ENCODE measurements around the gene FBXO33. TPM values are rescaled to one million over a fixed set of nuclear protein-coding genes. Genes with fewer than 3 reads are reported as not detected.
"Not testable (repeated sequence)": the region's sequence is repeated elsewhere in the genome, so short reads cannot be mapped to it uniquely, and the experiment has no call there.

FBXO33 gene
- total RNA-seq, 1 donor from 2014 or later, result 11.3 TPM

GRCh38 chr14:39368261-39368959 is 63.8 kb downstream of the FBXO33 start:
- no peak for FAIRE-seq
- TF ChIP-seq, protein P1, sequence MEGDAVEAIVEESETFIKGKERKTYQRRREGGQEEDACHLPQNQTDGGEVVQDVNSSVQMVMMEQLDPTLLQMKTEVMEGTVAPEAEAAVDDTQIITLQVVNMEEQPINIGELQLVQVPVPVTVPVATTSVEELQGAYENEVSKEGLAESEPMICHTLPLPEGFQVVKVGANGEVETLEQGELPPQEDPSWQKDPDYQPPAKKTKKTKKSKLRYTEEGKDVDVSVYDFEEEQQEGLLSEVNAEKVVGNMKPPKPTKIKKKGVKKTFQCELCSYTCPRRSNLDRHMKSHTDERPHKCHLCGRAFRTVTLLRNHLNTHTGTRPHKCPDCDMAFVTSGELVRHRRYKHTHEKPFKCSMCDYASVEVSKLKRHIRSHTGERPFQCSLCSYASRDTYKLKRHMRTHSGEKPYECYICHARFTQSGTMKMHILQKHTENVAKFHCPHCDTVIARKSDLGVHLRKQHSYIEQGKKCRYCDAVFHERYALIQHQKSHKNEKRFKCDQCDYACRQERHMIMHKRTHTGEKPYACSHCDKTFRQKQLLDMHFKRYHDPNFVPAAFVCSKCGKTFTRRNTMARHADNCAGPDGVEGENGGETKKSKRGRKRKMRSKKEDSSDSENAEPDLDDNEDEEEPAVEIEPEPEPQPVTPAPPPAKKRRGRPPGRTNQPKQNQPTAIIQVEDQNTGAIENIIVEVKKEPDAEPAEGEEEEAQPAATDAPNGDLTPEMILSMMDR (IDR thresholded peaks at IDR 0.05; ENCODE audit: insufficient read depth, low read length, severe bottlenecking), result peak; percentile 33
- Histone ChIP-seq H3K27me3 (ENCODE audit: control insufficient read depth, insufficient read depth, low read length) (no peaks in the 10 kb centered on the region), H3K4me3 (ENCODE audit: low read depth, low read length) (no peak overlapping the region), H3K36me3 (ENCODE audit: control insufficient read depth, insufficient read depth, low read length) (peaks cover 2% of the 10 kb centered on the region)
- DNase-seq (ENCODE audit: low read depth), result peak; percentile 53

- no peaks in the 10 kb centered on the region for H3K27me3 ChIP-seq (ENCODE audit: control insufficient read depth, insufficient read depth, low read length)
- DNase-seq (ENCODE audit: low read depth), result no peak
- no peak for FAIRE-seq
- no peak overlapping the region for H3K4me3 ChIP-seq (ENCODE audit: low read depth, low read length)
- peaks cover 2% of the 10 kb centered on the region for H3K36me3 ChIP-seq (ENCODE audit: control insufficient read depth, insufficient read depth, low read length)
- TF ChIP-seq, protein P1 (IDR thresholded peaks at IDR 0.05; ENCODE audit: insufficient read depth, low read length, severe bottlenecking), result no peak
Measured at GRCh38 chr14:39367387-39367751, 64.9 kb downstream of the FBXO33 start.

DNA sequence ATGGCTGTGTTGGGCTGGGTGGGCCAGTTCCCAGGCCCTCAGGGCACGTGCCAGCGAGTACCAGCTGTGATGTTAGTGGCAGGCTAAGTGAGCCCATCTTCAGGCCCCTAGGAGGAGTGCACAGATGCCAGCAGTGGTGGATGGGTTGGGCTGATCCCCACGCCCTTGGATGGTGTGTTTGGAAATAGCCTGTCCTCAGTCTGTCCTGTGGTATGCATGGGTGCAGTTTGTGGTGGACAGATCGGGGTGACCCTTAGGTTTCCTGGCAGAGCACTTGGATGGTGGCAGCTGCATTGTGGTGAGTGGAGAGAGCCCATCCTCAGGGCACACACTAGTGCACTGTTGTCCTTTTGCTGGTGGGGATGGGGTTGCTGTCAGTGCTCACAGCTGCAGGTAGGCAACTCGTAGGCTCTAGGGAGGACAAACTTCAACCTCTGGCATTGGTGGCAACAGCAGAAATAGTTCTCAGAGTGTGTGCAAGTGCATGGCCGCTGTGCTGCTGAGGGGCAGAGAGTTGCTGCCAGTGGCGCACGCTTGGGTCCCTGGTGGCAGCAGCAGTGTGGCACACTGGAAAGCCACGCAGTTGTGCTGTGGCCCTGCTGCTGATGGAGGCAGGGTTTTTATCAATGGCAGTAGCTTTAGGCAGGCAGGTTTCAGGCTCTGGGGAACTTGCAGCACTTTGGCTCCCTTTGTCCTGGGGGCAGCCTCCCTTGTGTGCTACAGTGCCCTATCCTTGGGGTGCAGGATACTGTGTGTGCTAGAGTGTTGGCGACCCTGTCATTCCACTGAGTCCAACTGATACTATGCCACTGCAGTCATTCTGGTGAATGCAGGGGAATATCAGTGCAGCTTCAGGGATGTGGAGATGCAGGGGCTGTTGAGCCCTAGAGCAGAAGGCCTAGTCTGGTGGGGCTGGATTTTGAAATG is 65.5 kb downstream of the FBXO33 start:
- FAIRE-seq, result peak; percentile 83

DNA sequence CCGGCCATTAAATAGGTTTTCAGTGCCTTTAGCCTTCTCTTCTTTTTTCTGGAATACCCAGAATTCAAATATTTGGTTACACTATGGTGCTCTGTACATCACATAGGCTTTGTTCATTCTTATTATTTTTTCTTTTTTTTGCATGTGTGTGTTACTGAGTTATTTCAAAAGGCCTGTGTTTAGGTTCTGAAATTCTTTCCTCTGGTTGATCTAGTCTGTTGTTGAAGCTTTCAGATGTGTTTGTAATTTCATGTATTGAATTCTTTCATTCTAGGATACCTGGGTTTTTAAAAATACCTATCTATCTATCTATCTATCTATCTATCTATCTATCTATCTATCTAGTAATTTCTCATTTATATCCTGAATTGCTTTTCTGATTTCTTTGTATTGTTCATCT is 66.9 kb downstream of the FBXO33 start:
- no peak overlapping the region for H3K4me3 ChIP-seq (ENCODE audit: low read depth, low read length)
- H3K36me3 ChIP-seq (ENCODE audit: control insufficient read depth, insufficient read depth, low read length), result peaks cover 1% of the 10 kb centered on the region
- FAIRE-seq (no peak), DNase-seq (ENCODE audit: low read depth) (no peak)
- H3K27me3 ChIP-seq (ENCODE audit: control insufficient read depth, insufficient read depth, low read length), result no peaks in the 10 kb centered on the region
- TF ChIP-seq, protein P1 (IDR thresholded peaks at IDR 0.05; ENCODE audit: insufficient read depth, low read length, severe bottlenecking), result no peak

More for the DNA sequence above, 65.5 kb downstream of the FBXO33 start:
- Histone ChIP-seq H3K36me3 (ENCODE audit: control insufficient read depth, insufficient read depth, low read length) (peaks cover 2% of the 10 kb centered on the region), H3K4me3 (ENCODE audit: low read depth, low read length) (no peak overlapping the region), H3K27me3 (ENCODE audit: control insufficient read depth, insufficient read depth, low read length) (no peaks in the 10 kb centered on the region)
- no peak for DNase-seq (ENCODE audit: low read depth)
- TF ChIP-seq, protein P1 (IDR thresholded peaks at IDR 0.05; ENCODE audit: insufficient read depth, low read length, severe bottlenecking), result no peak

DNA sequence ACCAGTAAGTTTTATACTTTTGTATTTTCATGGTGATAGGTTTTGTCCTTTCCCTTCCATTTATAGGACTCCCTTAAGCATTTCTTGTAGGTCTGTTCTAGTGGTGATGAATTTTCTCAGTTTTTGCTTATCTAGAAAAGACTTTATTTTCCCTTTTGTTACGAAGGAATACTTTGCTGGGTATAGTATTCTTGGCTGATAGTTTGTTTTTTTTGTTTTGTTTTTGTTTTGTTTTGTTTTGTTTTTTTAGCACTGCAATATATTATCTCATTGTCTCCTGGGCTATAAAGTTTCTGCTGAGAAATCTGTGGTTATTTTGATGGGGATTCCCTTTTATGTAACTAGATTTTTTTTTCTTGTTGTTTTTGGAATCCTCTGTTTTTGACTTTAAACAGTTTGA is 67.7 kb downstream of the FBXO33 start:
- no peaks in the 10 kb centered on the region for H3K36me3 ChIP-seq (ENCODE audit: control insufficient read depth, insufficient read depth, low read length)
- no peak for DNase-seq (ENCODE audit: low read depth)
- H3K4me3 ChIP-seq (ENCODE audit: low read depth, low read length), result no peak overlapping the region
- TF ChIP-seq, protein P1 (IDR thresholded peaks at IDR 0.05; ENCODE audit: insufficient read depth, low read length, severe bottlenecking), result no peak
- FAIRE-seq, result no peak
- H3K27me3 ChIP-seq (ENCODE audit: control insufficient read depth, insufficient read depth, low read length), result no peaks in the 10 kb centered on the region

DNA sequence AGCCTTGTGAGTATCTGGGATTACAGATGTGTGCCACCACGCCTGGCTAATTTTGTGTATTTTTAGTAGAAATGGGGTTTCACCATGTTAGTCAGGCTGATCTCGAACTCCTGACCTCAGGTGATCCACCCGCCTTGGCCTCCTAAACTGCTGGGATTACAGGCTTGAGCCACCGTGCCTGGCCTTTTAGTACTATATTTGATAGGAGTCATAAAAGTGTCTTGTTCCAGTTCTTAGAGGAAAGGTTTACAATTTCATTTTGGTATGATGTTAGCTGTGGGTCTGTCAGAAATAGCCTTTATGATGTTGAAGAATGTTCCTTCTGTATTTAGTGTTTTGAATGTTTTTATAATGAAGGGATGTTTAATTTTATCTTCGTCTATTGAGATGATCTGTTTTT is 70.7 kb downstream of the FBXO33 start:
- not testable (repeated sequence) for DNase-seq (ENCODE audit: low read depth); H3K4me3 ChIP-seq (ENCODE audit: low read depth, low read length); FAIRE-seq

More for the DNA sequence above, 70.7 kb downstream of the FBXO33 start:
- not testable (repeated sequence) for H3K27me3 ChIP-seq (ENCODE audit: control insufficient read depth, insufficient read depth, low read length); H3K36me3 ChIP-seq (ENCODE audit: control insufficient read depth, insufficient read depth, low read length)
